Muscle of back (tissue), 11 donors: ENCODE results near the gene NEMP1. TPM values are rescaled to one million over a fixed set of nuclear protein-coding genes. Genes with fewer than 3 reads are reported as not detected.
A peak's percentile ranks its signal among the peaks of the same experiment; 100 is the strongest.
"Not testable (repeated sequence)": the region's sequence is repeated elsewhere in the genome, so short reads cannot be mapped to it uniquely, and the experiment has no call there.

Experiments used
- DNase-seq, 3 donors: peaks; one replicate each; pipeline versions ENCODE4 v3.0.0 to v3.0.0-alpha.2; 2013
- polyA plus RNA-seq, 10 donors: library from polyadenylated mRNA; unstranded; fragments of 120-200 nt; gene quantifications; one replicate each; pipeline ENCODE4 v1.2.1, GENCODE V29; 2013; ENCODE audit not compliant: insufficient read length in 10 of 10

The NEMP1 gene
- polyA plus RNA-seq, 10 donors, result 13.5 to 26.0 (median 17.5) TPM

- DNase-seq, result no peak
Observed at GRCh38 chr12:57092529-57092862, 13.9 kb upstream of the NEMP1 start.

- no peak for DNase-seq
Observed at GRCh38 chr12:57091638-57092528, 13.3 kb upstream of the NEMP1 start.

GRCh38 chr12:57090924-57091637 lies 12.5 kb upstream of the NEMP1 start:
- peak in 1 of 3 donors; percentile 51 for DNase-seq

GRCh38 chr12:57090490-57090889 lies 11.9 kb upstream of the NEMP1 start:
- no peak for DNase-seq

- DNase-seq, result peak; percentile 61 to 90 (median 69)
Observed at GRCh38 chr12:57089271-57090245, 11.0 kb upstream of the NEMP1 start.

GRCh38 chr12:57088354-57089270 lies 10.0 kb upstream of the NEMP1 start, which contains the start of gene NAB2:
Gene NAB2, plus strand, starts transcription at chr12:57089114. Its CDS starts 158 bp downstream, at chr12:57089272.
- peak; percentile 95 to 98 (median 97) for DNase-seq

- DNase-seq, result peak; percentile 94 to 98 (median 97)
Observed at GRCh38 chr12:57087691-57088353, 9.2 kb upstream of the NEMP1 start.

- DNase-seq, result peak; percentile 90 to 94 (median 91)
Observed at GRCh38 chr12:57087010-57087690, 8.6 kb upstream of the NEMP1 start.

- peak; percentile 79 to 91 (median 80) for DNase-seq
Observed at GRCh38 chr12:57086493-57087009, 8.0 kb upstream of the NEMP1 start.

GRCh38 chr12:57085999-57086492 lies 7.5 kb upstream of the NEMP1 start:
- DNase-seq, result peak; percentile 58 to 91 (median 86)

GRCh38 chr12:57080855-57081254 lies 2.3 kb upstream of the NEMP1 start:
- DNase-seq, result no peak

GRCh38 chr12:57079821-57080220 lies 1.2 kb upstream of the NEMP1 start:
- no peak for DNase-seq

- DNase-seq, result not testable (repeated sequence)
Observed at GRCh38 chr12:57073566-57074450, 4.8 kb downstream of the NEMP1 start.

GRCh38 chr12:57072661-57073060 lies 5.9 kb downstream of the NEMP1 start:
- DNase-seq, result no peak

- peak; percentile 78 to 88 (median 78) for DNase-seq
Observed at GRCh38 chr12:57069523-57069922, 9.1 kb downstream of the NEMP1 start.

- DNase-seq, result no peak
Observed at GRCh38 chr12:57066245-57066644, 12.3 kb downstream of the NEMP1 start.

GRCh38 chr12:57063991-57064685 lies 14.5 kb downstream of the NEMP1 start:
- no peak for DNase-seq
